ENCODE measurements around the gene CNOT2.

The CNOT2 gene

GRCh38 chr12:70242695-70243509 is at the start of gene CNOT2:
CNOT2 (plus strand) TSS chr12:70243433; CDS start chr12:70278227, 34,794 bp downstream.
- DNase-seq: peak; percentile 97

GRCh38 chr12:70194076-70194475 is 49.2 kb upstream of the CNOT2 start:
- DNase-seq: no peak

- no peak for DNase-seq
Observed at GRCh38 chr12:70196811-70197281, 46.4 kb upstream of the CNOT2 start.

- no peak for DNase-seq
Observed at GRCh38 chr12:70197345-70197744, 45.9 kb upstream of the CNOT2 start.

- DNase-seq: no peak
Observed at GRCh38 chr12:70213707-70214106, 29.5 kb upstream of the CNOT2 start.

GRCh38 chr12:70214972-70215617 is 28.1 kb upstream of the CNOT2 start:
- no peak for DNase-seq

GRCh38 chr12:70217416-70217815 is 25.8 kb upstream of the CNOT2 start:
- DNase-seq: no peak

- DNase-seq: no peak
Observed at GRCh38 chr12:70221626-70222025, 21.6 kb upstream of the CNOT2 start.

GRCh38 chr12:70227911-70228310 is 15.3 kb upstream of the CNOT2 start:
- DNase-seq: no peak

GRCh38 chr12:70230934-70231606 is 12.2 kb upstream of the CNOT2 start:
- no peak for DNase-seq

- no peak for DNase-seq
Observed at GRCh38 chr12:70236990-70237389, 6.2 kb upstream of the CNOT2 start.

- no peak for DNase-seq
Observed at GRCh38 chr12:70240673-70241072, 2.6 kb upstream of the CNOT2 start.

GRCh38 chr12:70241845-70242244 is 1.4 kb upstream of the CNOT2 start:
- DNase-seq: no peak

- peak; percentile 67 for DNase-seq
Observed at GRCh38 chr12:70243510-70244371, 508 bp downstream of the CNOT2 start.

GRCh38 chr12:70244409-70244808 is 1.2 kb downstream of the CNOT2 start:
- no peak for DNase-seq

- DNase-seq: no peak
Observed at GRCh38 chr12:70245458-70245857, 2.2 kb downstream of the CNOT2 start.

- DNase-seq: no peak
Observed at GRCh38 chr12:70246580-70246979, 3.3 kb downstream of the CNOT2 start.

GRCh38 chr12:70247653-70248199 is 4.5 kb downstream of the CNOT2 start:
- no peak for DNase-seq

- no peak for DNase-seq
Observed at GRCh38 chr12:70248876-70249275, 5.6 kb downstream of the CNOT2 start.

GRCh38 chr12:70249903-70250302 is 6.7 kb downstream of the CNOT2 start:
- no peak for DNase-seq

- no peak for DNase-seq
Observed at GRCh38 chr12:70251226-70251625, 8.0 kb downstream of the CNOT2 start.

GRCh38 chr12:70251661-70252060 is 8.4 kb downstream of the CNOT2 start:
- no peak for DNase-seq
